ENCODE measurements around the gene UNKL.

The UNKL gene

GRCh38 chr16:1455190-1456171 lies 41.0 kb upstream of the UNKL start:
- no peak for TF ChIP-seq POLR2AphosphoS5 (IDR thresholded peaks at IDR 0.05; ENCODE audit: low read depth, low read length)
- TF ChIP-seq FOXP2 (optimal IDR thresholded peaks at IDR 0.05; ENCODE audit: borderline replicate concordance, extremely low read depth, extremely low read length, insufficient read depth), result no peak
- TF ChIP-seq REST (IDR thresholded peaks at IDR 0.05; ENCODE audit: insufficient read depth in 1 of 2, low read depth in 2 of 2, low read length in 2 of 2), result no peak
- TF ChIP-seq SIN3A (IDR thresholded peaks at IDR 0.05; ENCODE audit: borderline replicate concordance, insufficient read depth, low read length), result no peak
- no peak for TF ChIP-seq TAF1 (IDR thresholded peaks at IDR 0.05; ENCODE audit: borderline replicate concordance, insufficient read depth, low read length)

GRCh38 chr16:1454561-1454960 lies 40.1 kb upstream of the UNKL start:
- TF ChIP-seq SIN3A (IDR thresholded peaks at IDR 0.05; ENCODE audit: borderline replicate concordance, insufficient read depth, low read length) (no peak), TAF1 (IDR thresholded peaks at IDR 0.05; ENCODE audit: borderline replicate concordance, insufficient read depth, low read length) (no peak), FOXP2 (optimal IDR thresholded peaks at IDR 0.05; ENCODE audit: borderline replicate concordance, extremely low read depth, extremely low read length, insufficient read depth) (no peak), REST (IDR thresholded peaks at IDR 0.05; ENCODE audit: insufficient read depth in 1 of 2, low read depth in 2 of 2, low read length in 2 of 2) (no peak), POLR2AphosphoS5 (IDR thresholded peaks at IDR 0.05; ENCODE audit: low read depth, low read length) (no peak)

GRCh38 chr16:1453316-1453715 lies 38.8 kb upstream of the UNKL start:
- TF ChIP-seq FOXP2 (optimal IDR thresholded peaks at IDR 0.05; ENCODE audit: borderline replicate concordance, extremely low read depth, extremely low read length, insufficient read depth) (no peak), POLR2AphosphoS5 (IDR thresholded peaks at IDR 0.05; ENCODE audit: low read depth, low read length) (no peak), TAF1 (IDR thresholded peaks at IDR 0.05; ENCODE audit: borderline replicate concordance, insufficient read depth, low read length) (no peak), REST (IDR thresholded peaks at IDR 0.05; ENCODE audit: insufficient read depth in 1 of 2, low read depth in 2 of 2, low read length in 2 of 2) (no peak), SIN3A (IDR thresholded peaks at IDR 0.05; ENCODE audit: borderline replicate concordance, insufficient read depth, low read length) (no peak)

GRCh38 chr16:1452530-1452929 lies 38.0 kb upstream of the UNKL start:
- no peak for TF ChIP-seq TAF1 (IDR thresholded peaks at IDR 0.05; ENCODE audit: borderline replicate concordance, insufficient read depth, low read length)
- TF ChIP-seq FOXP2 (optimal IDR thresholded peaks at IDR 0.05; ENCODE audit: borderline replicate concordance, extremely low read depth, extremely low read length, insufficient read depth), result no peak
- TF ChIP-seq SIN3A (IDR thresholded peaks at IDR 0.05; ENCODE audit: borderline replicate concordance, insufficient read depth, low read length), result no peak
- no peak for TF ChIP-seq REST (IDR thresholded peaks at IDR 0.05; ENCODE audit: insufficient read depth in 1 of 2, low read depth in 2 of 2, low read length in 2 of 2)
- no peak for TF ChIP-seq POLR2AphosphoS5 (IDR thresholded peaks at IDR 0.05; ENCODE audit: low read depth, low read length)
